Activated naive CD4-positive, alpha-beta T cell treated with Interleukin-2 at 50 U/mL for 16 hours (primary cell): ENCODE measurements around the gene PTPRT.

Experiments
- DNase-seq: peaks from one replicate; pipeline ENCODE4 v3.0.0-alpha.2; 2020

The PTPRT gene

GRCh38 chr20:42507874-42508273 is 681.8 kb downstream of the PTPRT start:
- DNase-seq, result no peak

- DNase-seq, result no peak
These were observed 683.3 kb downstream of the PTPRT start for GRCh38 chr20:42506397-42506796.

GRCh38 chr20:42502591-42502990 is 687.1 kb downstream of the PTPRT start:
- DNase-seq, result no peak

- DNase-seq, result no peak
These were observed 693.1 kb downstream of the PTPRT start for GRCh38 chr20:42496595-42496994.

- no peak for DNase-seq
These were observed 695.4 kb downstream of the PTPRT start for GRCh38 chr20:42494290-42494689.

- no peak for DNase-seq
These were observed 696.7 kb downstream of the PTPRT start for GRCh38 chr20:42493001-42493400.

- no peak for DNase-seq
These were observed 697.4 kb downstream of the PTPRT start for GRCh38 chr20:42492290-42492689.

- DNase-seq, result no peak
These were observed 704.1 kb downstream of the PTPRT start for GRCh38 chr20:42485556-42485955.

- no peak for DNase-seq
These were observed 704.8 kb downstream of the PTPRT start for GRCh38 chr20:42484790-42485375.

- no peak for DNase-seq
These were observed 705.4 kb downstream of the PTPRT start for GRCh38 chr20:42484335-42484734.

GRCh38 chr20:42483730-42484303 is 705.9 kb downstream of the PTPRT start:
- no peak for DNase-seq

- DNase-seq, result no peak
These were observed 706.9 kb downstream of the PTPRT start for GRCh38 chr20:42482808-42483207.

GRCh38 chr20:42475773-42476172 is 713.9 kb downstream of the PTPRT start:
- no peak for DNase-seq

GRCh38 chr20:42474646-42475045 is 715.1 kb downstream of the PTPRT start:
- DNase-seq, result no peak

- DNase-seq, result no peak
These were observed 717.5 kb downstream of the PTPRT start for GRCh38 chr20:42472198-42472597.

- no peak for DNase-seq
These were observed 727.6 kb downstream of the PTPRT start for GRCh38 chr20:42461965-42462593.

GRCh38 chr20:42461291-42461690 is 728.4 kb downstream of the PTPRT start:
- DNase-seq, result no peak

GRCh38 chr20:42447270-42447669 is 742.4 kb downstream of the PTPRT start:
- DNase-seq, result no peak

- DNase-seq, result no peak
These were observed 744.9 kb downstream of the PTPRT start for GRCh38 chr20:42444799-42445198.

GRCh38 chr20:42443200-42443599 is 746.5 kb downstream of the PTPRT start:
- no peak for DNase-seq

GRCh38 chr20:42442716-42443115 is 747.0 kb downstream of the PTPRT start:
- no peak for DNase-seq

GRCh38 chr20:42441864-42442331 is 747.8 kb downstream of the PTPRT start:
- no peak for DNase-seq

- DNase-seq, result no peak
These were observed 748.4 kb downstream of the PTPRT start for GRCh38 chr20:42441196-42441863.

GRCh38 chr20:42435230-42435629 is 754.5 kb downstream of the PTPRT start:
- DNase-seq, result no peak
